Keratinocyte (primary cell): ENCODE data around the gene GNB3. TPM values are rescaled to one million over a fixed set of nuclear protein-coding genes. Genes with fewer than 3 reads are reported as not detected.

ENCODE experiments used
- DNase-seq: peaks from one replicate; pipeline ENCODE4 v3.0.0-alpha.2; 2011; ENCODE audit warnings: low read depth, missing footprints, low spot score
- FAIRE-seq: peaks from 2 replicates; lab custom pipeline; 2011; peaks lifted over from hg19 to GRCh38; lab: Jason Lieb, UNC
- H2AFZ ChIP-seq: 2 replicates; pipeline ENCODE4 v1.6.0; 2012; ENCODE audit warnings: low read length, control low read depth, inconsistent platforms; ENCODE audit not compliant: control insufficient read depth
- H3K27ac ChIP-seq: 2 replicates; pipeline ENCODE4 v1.5.1; 2011; ENCODE audit warnings: low read length; ENCODE audit not compliant: control insufficient read depth, insufficient read depth
- H3K27me3 ChIP-seq: 3 replicates; pipeline ENCODE4 v1.6.0; 2011; ENCODE audit warnings: low read length; ENCODE audit not compliant: control insufficient read depth, insufficient read depth; ENCODE audit errors: extremely low read depth
- H3K36me3 ChIP-seq, 2 experiments: 2 replicates in 1 of 2; 3 replicates in 1 of 2; pipeline ENCODE4 v1.5.1; 2011; ENCODE audit warnings: low read length in 2 of 2, mild to moderate bottlenecking in 1 of 2; ENCODE audit not compliant: control insufficient read depth in 2 of 2, insufficient read depth in 2 of 2; ENCODE audit errors: extremely low read depth in 1 of 2
- H3K4me1 ChIP-seq: 3 replicates; pipeline ENCODE4 v1.5.1; 2011; ENCODE audit warnings: low read length; ENCODE audit not compliant: control insufficient read depth, insufficient read depth; ENCODE audit errors: extremely low read depth
- H3K4me2 ChIP-seq: 3 replicates; pipeline ENCODE4 v1.6.0; 2011; ENCODE audit warnings: low read depth, low read length; ENCODE audit not compliant: control insufficient read depth, insufficient read depth; ENCODE audit errors: extremely low read depth
- H3K4me3 ChIP-seq, 3 experiments: fragments of 200-600 bp in 1 of 3; sonication (generic) in 1 of 3; 2 replicates in 2 of 3; 3 replicates in 1 of 3; pipeline ENCODE4 v1.5.1; 2011 to 2016; ENCODE audit warnings: low read length in 3 of 3, mild to moderate bottlenecking in 3 of 3, control low read depth in 2 of 3, inconsistent platforms in 1 of 3, low read depth in 1 of 3, mixed read lengths in 1 of 3, mixed run types in 1 of 3, moderate library complexity in 1 of 3; ENCODE audit not compliant: control insufficient read depth in 2 of 3, insufficient read depth in 2 of 3; ENCODE audit errors: extremely low read depth in 1 of 3
- H3K79me2 ChIP-seq: 2 replicates; pipeline ENCODE4 v1.6.0; 2012; ENCODE audit warnings: low read length; ENCODE audit not compliant: control insufficient read depth, insufficient read depth
- H3K9ac ChIP-seq: 3 replicates; pipeline ENCODE4 v1.6.0; 2011; ENCODE audit warnings: low read length; ENCODE audit not compliant: control insufficient read depth, insufficient read depth; ENCODE audit errors: extremely low read depth
- H3K9me1 ChIP-seq: 3 replicates; pipeline ENCODE4 v1.6.0; 2011; ENCODE audit warnings: low read length; ENCODE audit not compliant: control insufficient read depth, insufficient read depth; ENCODE audit errors: extremely low read depth
- H3K9me3 ChIP-seq: 2 replicates; pipeline ENCODE4 v1.5.1; 2012; ENCODE audit warnings: low read depth, low read length; ENCODE audit not compliant: control insufficient read depth
- H4K20me1 ChIP-seq: 3 replicates; pipeline ENCODE4 v1.6.0; 2011; ENCODE audit warnings: low read length; ENCODE audit not compliant: control insufficient read depth, insufficient read depth; ENCODE audit errors: extremely low read depth
- EZH2 ChIP-seq: IDR thresholded peaks from one replicate; pipeline ENCODE4 v1.6.1; 2012; ENCODE audit warnings: inconsistent platforms, mild to moderate bottlenecking, low read length, moderate library complexity
- dilution Hi-C: fragments of 300-500 bp; cut with MboI; formaldehyde crosslinking; loops from one replicate; pipeline ENCODE4 v1.7.0; 2020; ENCODE audit warnings: low sequenced_read_pairs; ENCODE audit not compliant: extremely low pct_ligation_motif_present
- polyA plus RNA-seq, 5 experiments: library from polyadenylated mRNA; depleted of rRNA in 3 of 5; stranded (reverse) in 3 of 5; stranded (forward) in 1 of 5; unstranded in 1 of 5; fragments of >200 nt; gene quantifications; 1 replicate in 1 of 5; 2 replicates in 3 of 5; 3 replicates in 1 of 5; pipeline versions ENCODE4 v1.2.1 to v1.2.3, GENCODE V29; 2011 to 2012; ENCODE audit warnings: missing spikeins in 2 of 5, low read depth in 1 of 5, low replicate concordance in 1 of 5
- TF ChIP-seq, protein P1 (sequence below), 3 experiments: IDR thresholded peaks in 1 of 3; conservative IDR thresholded peaks in 1 of 3; optimal IDR thresholded peaks in 1 of 3; 2 replicates in 2 of 3; 3 replicates in 1 of 3; pipeline versions ENCODE3 to v1.5.1; 2011; ENCODE audit warnings: low read length in 3 of 3, mild to moderate bottlenecking in 3 of 3, moderate library complexity in 2 of 3, control low read depth in 1 of 3, inconsistent platforms in 1 of 3; ENCODE audit not compliant: insufficient read depth in 2 of 3; ENCODE audit errors: extremely low read depth in 1 of 3

GNB3 gene
- polyA plus RNA-seq, 1 donor (not counting 4 experiments of a cell fraction or from before 2014, with no cell fraction given) = 0.80 TPM

DNA sequence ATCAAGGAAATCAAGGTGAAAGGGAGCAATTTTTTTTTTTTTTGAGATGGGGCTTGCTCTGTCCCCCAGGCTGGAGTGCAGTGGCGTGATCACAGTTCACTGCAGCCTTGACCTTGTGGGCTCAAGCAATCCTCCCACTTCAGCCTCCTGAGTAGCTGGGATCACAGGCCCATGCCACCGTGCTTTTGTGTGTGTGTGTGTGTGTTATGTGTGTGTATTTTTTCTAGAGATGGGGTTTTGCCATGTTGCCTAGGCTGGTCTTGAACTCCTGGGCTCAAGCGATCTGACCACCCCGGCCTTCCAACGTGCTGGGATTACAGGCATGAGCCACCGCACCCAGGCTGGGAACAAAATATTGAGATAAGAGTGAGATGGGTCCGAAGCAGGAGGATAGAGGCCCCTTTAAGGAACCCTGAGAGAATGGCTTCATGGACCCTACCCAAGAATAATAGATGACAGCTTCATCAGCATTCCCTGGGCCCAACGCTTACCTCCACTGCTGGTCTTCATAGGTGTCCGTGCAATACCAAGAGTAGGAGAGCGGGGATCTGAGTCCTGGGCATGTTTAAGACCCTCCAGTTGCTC, 9.3 kb downstream of the GNB3 start:
- peak overlapping the region; percentile 91 for H3K27ac ChIP-seq
- FAIRE-seq (no peak), DNase-seq (no peak)
- H3K36me3 ChIP-seq = peaks cover 6 to 38% of the 10 kb centered on the region in 2 experiments
- peak overlapping the region; percentile 92 for H3K9ac ChIP-seq
- peaks cover 34% of the 10 kb centered on the region for H3K79me2 ChIP-seq
- no peaks in the 10 kb centered on the region for H3K9me1 ChIP-seq
- H2AFZ ChIP-seq = no peak overlapping the region
- no peaks in the 10 kb centered on the region for H4K20me1 ChIP-seq
- dilution Hi-C loops = no loop called here
- H3K27me3 ChIP-seq = no peaks in the 10 kb centered on the region
- peaks cover 21% of the 10 kb centered on the region for H3K4me1 ChIP-seq
- H3K4me2 ChIP-seq = peak overlapping the region; percentile 94
- peak overlapping the region in 2 of 3 experiments; percentile 95 to 99 for H3K4me3 ChIP-seq
- H3K9me3 ChIP-seq = no peaks in the 10 kb centered on the region
- TF ChIP-seq, protein P1, sequence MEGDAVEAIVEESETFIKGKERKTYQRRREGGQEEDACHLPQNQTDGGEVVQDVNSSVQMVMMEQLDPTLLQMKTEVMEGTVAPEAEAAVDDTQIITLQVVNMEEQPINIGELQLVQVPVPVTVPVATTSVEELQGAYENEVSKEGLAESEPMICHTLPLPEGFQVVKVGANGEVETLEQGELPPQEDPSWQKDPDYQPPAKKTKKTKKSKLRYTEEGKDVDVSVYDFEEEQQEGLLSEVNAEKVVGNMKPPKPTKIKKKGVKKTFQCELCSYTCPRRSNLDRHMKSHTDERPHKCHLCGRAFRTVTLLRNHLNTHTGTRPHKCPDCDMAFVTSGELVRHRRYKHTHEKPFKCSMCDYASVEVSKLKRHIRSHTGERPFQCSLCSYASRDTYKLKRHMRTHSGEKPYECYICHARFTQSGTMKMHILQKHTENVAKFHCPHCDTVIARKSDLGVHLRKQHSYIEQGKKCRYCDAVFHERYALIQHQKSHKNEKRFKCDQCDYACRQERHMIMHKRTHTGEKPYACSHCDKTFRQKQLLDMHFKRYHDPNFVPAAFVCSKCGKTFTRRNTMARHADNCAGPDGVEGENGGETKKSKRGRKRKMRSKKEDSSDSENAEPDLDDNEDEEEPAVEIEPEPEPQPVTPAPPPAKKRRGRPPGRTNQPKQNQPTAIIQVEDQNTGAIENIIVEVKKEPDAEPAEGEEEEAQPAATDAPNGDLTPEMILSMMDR (optimal IDR thresholded peaks at IDR 0.05 in 1 of 3, IDR thresholded peaks at IDR 0.05 in 1 of 3, conservative IDR thresholded peaks at IDR 0.05 in 1 of 3; ENCODE audit: extremely low read depth in 1 of 3, insufficient read depth in 2 of 3, low read length in 3 of 3) = no peak
- TF ChIP-seq EZH2 = no peak

DNA sequence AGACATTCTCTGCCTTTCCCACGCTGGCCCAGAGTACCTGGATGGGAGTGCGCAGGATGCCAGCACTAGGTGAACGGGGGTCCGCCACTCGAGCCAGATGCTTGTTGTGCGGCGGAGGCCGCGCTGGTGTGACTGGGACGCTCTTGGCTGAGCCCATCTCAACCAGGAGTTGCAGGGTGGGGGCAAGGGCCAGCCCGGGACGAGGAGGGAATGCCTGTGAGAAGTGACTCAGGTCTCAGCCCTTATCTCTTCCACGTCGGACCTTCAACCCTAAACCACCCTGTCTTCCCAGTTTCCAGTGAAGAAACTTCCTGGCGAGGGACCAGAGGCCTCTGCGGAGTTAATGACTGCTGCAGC, 10.0 kb downstream of the GNB3 start:
- H3K9me1 ChIP-seq = no peaks in the 10 kb centered on the region
- FAIRE-seq = no peak
- no peak for DNase-seq
- TF ChIP-seq, protein P1 (optimal IDR thresholded peaks at IDR 0.05 in 1 of 3, IDR thresholded peaks at IDR 0.05 in 1 of 3, conservative IDR thresholded peaks at IDR 0.05 in 1 of 3; ENCODE audit: extremely low read depth in 1 of 3, insufficient read depth in 2 of 3, low read length in 3 of 3) = no peak
- TF ChIP-seq EZH2 = no peak
- peak overlapping the region; percentile 91 for H3K27ac ChIP-seq
- peaks cover 21% of the 10 kb centered on the region for H3K4me1 ChIP-seq
- peaks cover 40% of the 10 kb centered on the region for H3K79me2 ChIP-seq
- peaks cover 11 to 41% of the 10 kb centered on the region in 2 experiments for H3K36me3 ChIP-seq
- H3K9ac ChIP-seq = peak overlapping the region; percentile 92
- H3K4me3 ChIP-seq = peak overlapping the region; percentile 72 to 99 (median 95)
- H3K4me2 ChIP-seq = peak overlapping the region; percentile 94
- peak overlapping the region; percentile 73 for H2AFZ ChIP-seq
- no peaks in the 10 kb centered on the region for H3K9me3 ChIP-seq
- dilution Hi-C loops = no loop called here
- H4K20me1 ChIP-seq = no peaks in the 10 kb centered on the region
- H3K27me3 ChIP-seq = no peaks in the 10 kb centered on the region
